B cell (primary cell): Measurements from ENCODE around the gene TGFBR3L. TPM values are rescaled to one million over a fixed set of nuclear protein-coding genes. Genes with fewer than 3 reads are reported as not detected.

Experiments used
- ATAC-seq: fragments of 200-7000 bp; cut with Tn5 transposase; one replicate; pipeline ENCODE4 v1.10.0; 2021; ENCODE audit warnings: low read depth, mild to moderate bottlenecking, moderate number of reproducible peaks, moderate library complexity
- CTCF ChIA-PET: fragments of 350-600 bp; sonication (Branson Sonifier 250); formaldehyde crosslinking; loops from one replicate; lab custom pipeline; 2021; ENCODE audit warnings: antibody characterized with exemption, inconsistent platforms; lab: Charles Lee
- POLR2A ChIA-PET: fragments of 350-600 bp; sonication (Branson Sonifier 250); formaldehyde crosslinking; loops from one replicate; lab custom pipeline; 2021; ENCODE audit warnings: antibody characterized with exemption; lab: Charles Lee
- DNase-seq: peaks from one replicate; pipeline ENCODE4 v3.0.0; 2013
- H2AFZ ChIP-seq: 2 replicates; pipeline ENCODE4 v1.6.1; 2012; ENCODE audit warnings: mild to moderate bottlenecking, low read depth, low read length; ENCODE audit not compliant: insufficient read depth, poor library complexity, severe bottlenecking
- H3K27ac ChIP-seq, 2 donors: 1 replicate in 1 of 2; 2 replicates in 1 of 2; pipeline ENCODE4 v1.5.1; 2012 to 2013; ENCODE audit warnings: low read length in 2 of 2, mild to moderate bottlenecking in 2 of 2, moderate library complexity in 1 of 2
- H3K27me3 ChIP-seq, 4 experiments: fragments of 200-600 bp in 1 of 4; sonication (generic) in 1 of 4; replicated peaks in 1 of 4; 1 replicate in 2 of 4; 2 replicates in 2 of 4; pipeline versions ENCODE4 v1.6.1 to v1.7.0; 2013 to 2016; ENCODE audit warnings: low read length in 3 of 4, mild to moderate bottlenecking in 2 of 4, mixed read lengths in 1 of 4, moderate library complexity in 1 of 4; ENCODE audit not compliant: insufficient read depth in 4 of 4, control insufficient read depth in 3 of 4; ENCODE audit errors: control extremely low read depth in 1 of 4
- H3K36me3 ChIP-seq, 2 experiments: replicated peaks in 1 of 2; 1 replicate in 1 of 2; 2 replicates in 1 of 2; pipeline versions ENCODE4 v1.6.1 to v1.7.1; 2013; ENCODE audit warnings: low read length in 1 of 2; ENCODE audit not compliant: insufficient read depth in 2 of 2, control insufficient read depth in 1 of 2; ENCODE audit errors: control extremely low read depth in 1 of 2, extremely low read depth in 1 of 2
- H3K4me1 ChIP-seq, 2 donors: fragments of 200-600 bp in 1 of 2; sonication (generic) in 1 of 2; 1 replicate in 1 of 2; 2 replicates in 1 of 2; pipeline versions ENCODE4 v1.5.1 to v1.6.1; 2013 to 2017; ENCODE audit warnings: low read length in 2 of 2; ENCODE audit not compliant: control insufficient read depth in 2 of 2, insufficient read depth in 2 of 2
- H3K4me2 ChIP-seq: replicated peaks from 2 replicates; pipeline ENCODE3; 2012; ENCODE audit warnings: mild to moderate bottlenecking, low read depth, low read length; ENCODE audit not compliant: poor library complexity, severe bottlenecking
- H3K4me3 ChIP-seq, 5 experiments: fragments of 200-600 bp in 1 of 5; sonication (generic) in 1 of 5; 1 replicate in 3 of 5; 2 replicates in 2 of 5; pipeline versions ENCODE4 v1.5.1 to v1.7.0; 2011 to 2016; ENCODE audit warnings: low read length in 4 of 5, mild to moderate bottlenecking in 4 of 5, low read depth in 2 of 5, control low read depth in 1 of 5, moderate library complexity in 1 of 5; ENCODE audit not compliant: insufficient read depth in 1 of 5; ENCODE audit errors: control extremely low read depth in 1 of 5, extremely low read depth in 1 of 5
- H3K79me2 ChIP-seq: fragments of 200-600 bp; sonication (generic); one replicate; pipeline ENCODE4 v1.6.0; 2016; ENCODE audit warnings: low read length; ENCODE audit not compliant: control insufficient read depth, insufficient read depth
- H3K9ac ChIP-seq: fragments of 200-600 bp; sonication (generic); 2 replicates; pipeline ENCODE4 v1.6.1; 2017; ENCODE audit warnings: mild to moderate bottlenecking, low read length, moderate library complexity
- H3K9me3 ChIP-seq, 3 donors: one replicate each; pipeline versions ENCODE4 v1.6.1 to v1.7.1; 2013; ENCODE audit warnings: low read length in 2 of 3; ENCODE audit not compliant: control insufficient read depth in 2 of 3, insufficient read depth in 1 of 3; ENCODE audit errors: control extremely low read depth in 1 of 3
- H4K20me1 ChIP-seq: 2 replicates; pipeline ENCODE4 v1.6.0; 2012; ENCODE audit warnings: mild to moderate bottlenecking, low read length; ENCODE audit not compliant: insufficient read depth, control insufficient read depth, poor library complexity, severe bottlenecking
- H3K27ac Mint-ChIP-seq: one replicate; pipeline ENCODE4 v1.8.0; 2021; ENCODE audit warnings: mixed read lengths
- H3K27me3 Mint-ChIP-seq: one replicate; pipeline ENCODE4 v1.8.0; 2021; ENCODE audit warnings: mixed read lengths
- H3K4me1 Mint-ChIP-seq: one replicate; pipeline ENCODE4 v1.8.0; 2021; ENCODE audit warnings: mixed read lengths
- H3K4me3 Mint-ChIP-seq: one replicate; pipeline ENCODE4 v1.8.0; 2021; ENCODE audit warnings: mixed read lengths
- H3K9me3 Mint-ChIP-seq: one replicate; pipeline ENCODE4 v1.8.0; 2022; ENCODE audit warnings: mixed read lengths; ENCODE audit not compliant: insufficient read depth
- EZH2 ChIP-seq: IDR thresholded peaks from 2 replicates; pipeline ENCODE4 v1.6.1; 2012; ENCODE audit warnings: borderline replicate concordance, low read depth, mild to moderate bottlenecking, moderate library complexity, low read length; ENCODE audit not compliant: insufficient read depth, poor library complexity, severe bottlenecking
- WGBS: methylation state at CpG from one replicate; pipeline ENCODE4 v1.1.5; 2013; ENCODE audit warnings: missing lambda C conversion rate; ENCODE audit not compliant: insufficient coverage; 5-methylcytosine and 5-hydroxymethylcytosine counted together
- intact Hi-C: fragments of 100-400 bp; cut with micrococcal nuclease; formaldehyde crosslinking; loops from one replicate; pipeline ENCODE4 v1.10.0; 2022
- polyA minus RNA-seq: library from RNA; depleted of rRNA, polyadenylated mRNA; stranded (reverse); fragments of >200 nt; gene quantifications from 2 replicates; pipeline ENCODE4 v1.2.3, GENCODE V29; 2012
- polyA plus RNA-seq: library from polyadenylated mRNA; depleted of rRNA; stranded (reverse); fragments of >200 nt; gene quantifications from 2 replicates; pipeline ENCODE4 v1.2.3, GENCODE V29; 2012
- total RNA-seq, 2 donors: library from RNA; stranded (reverse); fragments of 120-200 nt in 1 of 2; gene quantifications; 1 replicate in 1 of 2; 2 replicates in 1 of 2; pipeline versions ENCODE4 v1.2.3 to v1.2.4, GENCODE V29; 2013 to 2022
- TF ChIP-seq, protein P1 (sequence below): fragments of 200-600 bp; IDR thresholded peaks from one replicate; pipeline ENCODE4 v1.8.0; 2022; ENCODE audit warnings: antibody characterized with exemption, mild to moderate bottlenecking

Gene TGFBR3L
- total RNA-seq (0.22 TPM in 1 of 2 replicates, not detected in the other), polyA plus RNA-seq (0.21 and 0.22 TPM in 2 replicates), polyA minus RNA-seq (0.29 TPM in 1 of 2 replicates, not detected in the other)
- 0.14 TPM for total RNA-seq (2013)

DNA sequence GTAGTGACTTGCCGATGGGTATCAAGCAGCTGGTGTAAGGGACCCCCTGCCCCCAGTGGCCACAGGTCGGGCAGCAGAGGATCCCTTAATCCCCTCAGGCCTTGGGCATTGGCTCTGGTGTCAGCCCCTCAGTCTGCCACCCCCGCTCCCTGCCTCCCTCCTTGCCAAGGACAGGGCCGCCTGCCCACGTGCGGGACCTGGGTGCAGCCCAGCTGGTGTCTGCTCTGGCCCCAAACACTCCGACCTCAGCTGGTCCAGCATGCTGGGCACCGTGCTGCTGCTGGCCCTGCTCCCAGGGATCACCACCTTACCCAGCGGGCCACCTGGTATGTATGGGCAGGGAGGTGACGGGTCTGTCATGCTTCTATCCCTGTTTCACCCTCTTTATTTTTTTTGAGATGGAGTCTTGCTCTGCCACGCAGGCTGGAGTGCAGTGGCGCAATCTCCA lies at the start of gene TGFBR3L:
Gene TGFBR3L, plus strand, starts transcription at position 233 of the 448 bp plus-strand sequence.
- Mint-ChIP-seq H3K9me3 (no peaks in the 10 kb centered on the region), H3K4me3 (peak within 1 kb of the TSS; percentile 68), H3K27ac (peak within 1 kb of the TSS; percentile 67), H3K27me3 (peaks cover 18% of the 10 kb centered on the region), H3K4me1 (peaks cover 23% of the 10 kb centered on the region)
- peaks cover 0 to 25% (median 0%) of the 10 kb centered on the region in 3 donors for H3K9me3 ChIP-seq
- ChIA-PET CTCF (interaction anchor here (3.7 kb wide), 1 partner anchor 30 kb away, joined by 21 read pairs; the partner anchor contains the start of gene TIMM44), POLR2A (no interaction called here)
- peaks cover 3% of the 10 kb centered on the region for H3K79me2 ChIP-seq
- peaks cover 3 to 26% of the 10 kb centered on the region in 2 experiments for H3K36me3 ChIP-seq
- no peak within 1 kb of the TSS for H3K4me3 ChIP-seq
- peaks cover 40 to 44% of the 10 kb centered on the region in 2 donors for H3K4me1 ChIP-seq
- peaks cover 0 to 45% (median 24%) of the 10 kb centered on the region in 4 experiments for H3K27me3 ChIP-seq
- ATAC-seq (no peak), DNase-seq (no peak)
- H3K27ac ChIP-seq: no peak within 1 kb of the TSS
- intact Hi-C loops: no loop called here
- 87% methylated on average over 9 of the region's 12 CpGs for WGBS
- H4K20me1 ChIP-seq: peaks cover 64% of the 10 kb centered on the region
- TF ChIP-seq, protein P1, sequence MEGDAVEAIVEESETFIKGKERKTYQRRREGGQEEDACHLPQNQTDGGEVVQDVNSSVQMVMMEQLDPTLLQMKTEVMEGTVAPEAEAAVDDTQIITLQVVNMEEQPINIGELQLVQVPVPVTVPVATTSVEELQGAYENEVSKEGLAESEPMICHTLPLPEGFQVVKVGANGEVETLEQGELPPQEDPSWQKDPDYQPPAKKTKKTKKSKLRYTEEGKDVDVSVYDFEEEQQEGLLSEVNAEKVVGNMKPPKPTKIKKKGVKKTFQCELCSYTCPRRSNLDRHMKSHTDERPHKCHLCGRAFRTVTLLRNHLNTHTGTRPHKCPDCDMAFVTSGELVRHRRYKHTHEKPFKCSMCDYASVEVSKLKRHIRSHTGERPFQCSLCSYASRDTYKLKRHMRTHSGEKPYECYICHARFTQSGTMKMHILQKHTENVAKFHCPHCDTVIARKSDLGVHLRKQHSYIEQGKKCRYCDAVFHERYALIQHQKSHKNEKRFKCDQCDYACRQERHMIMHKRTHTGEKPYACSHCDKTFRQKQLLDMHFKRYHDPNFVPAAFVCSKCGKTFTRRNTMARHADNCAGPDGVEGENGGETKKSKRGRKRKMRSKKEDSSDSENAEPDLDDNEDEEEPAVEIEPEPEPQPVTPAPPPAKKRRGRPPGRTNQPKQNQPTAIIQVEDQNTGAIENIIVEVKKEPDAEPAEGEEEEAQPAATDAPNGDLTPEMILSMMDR: no peak
- TF ChIP-seq EZH2: no peak
- peak within 1 kb of the TSS; percentile 87 for H3K4me2 ChIP-seq
- no peak within 1 kb of the TSS for H3K9ac ChIP-seq
- no peak within 1 kb of the TSS for H2AFZ ChIP-seq

DNA sequence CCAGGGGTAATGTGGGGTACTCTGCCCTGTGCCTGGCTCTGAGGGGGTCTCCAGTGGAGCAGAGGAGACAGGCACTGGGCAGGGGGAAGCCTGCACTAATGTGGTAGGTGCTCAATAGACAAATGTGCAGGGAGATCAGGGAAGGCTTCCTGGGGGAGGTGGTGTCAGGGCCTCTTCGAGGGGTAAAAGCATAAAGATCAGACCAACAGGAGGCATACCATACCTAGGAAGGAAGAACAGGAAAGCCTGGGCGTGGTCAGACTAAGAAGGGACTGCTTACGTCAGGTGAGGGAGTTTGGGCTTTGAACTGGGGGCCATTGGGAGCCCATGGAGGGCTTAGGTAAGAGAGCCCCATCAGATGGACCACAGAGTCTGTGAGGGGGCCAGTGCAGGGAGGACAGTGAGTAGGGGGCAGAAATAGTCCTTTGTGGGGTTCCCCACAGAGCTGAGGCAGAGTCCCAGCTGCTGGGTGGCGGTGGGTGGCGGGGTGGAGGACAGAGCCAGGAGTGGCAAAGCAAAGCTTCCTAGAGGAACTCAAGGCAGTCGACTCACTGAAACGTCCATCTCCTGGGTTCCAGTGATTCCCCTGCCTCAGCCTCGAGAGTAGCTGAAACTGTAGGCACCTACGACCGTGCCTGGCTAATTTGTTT lies 49.2 kb upstream of the TGFBR3L start:
- H3K9me3 ChIP-seq: peaks cover 0 to 50% (median 0%) of the 10 kb centered on the region in 3 donors
- H3K9ac ChIP-seq: no peak overlapping the region
- Mint-ChIP-seq H3K4me1 (peaks cover 24% of the 10 kb centered on the region), H3K27me3 (peaks cover 26% of the 10 kb centered on the region), H3K27ac (no peak overlapping the region), H3K4me3 (peak overlapping the region; percentile 18), H3K9me3 (no peaks in the 10 kb centered on the region)
- H3K27ac ChIP-seq: no peak overlapping the region
- no peak for ATAC-seq
- ChIA-PET CTCF (no interaction called here), POLR2A (interaction anchor here (0.7 kb wide), 1 partner anchor 50 kb away, joined by 3 read pairs; no protein-coding TSS in a partner anchor)
- no peaks in the 10 kb centered on the region for H3K79me2 ChIP-seq
- H3K36me3 ChIP-seq: no peaks in the 10 kb centered on the region
- peaks cover 42 to 46% of the 10 kb centered on the region in 2 donors for H3K4me1 ChIP-seq
- H2AFZ ChIP-seq: no peak overlapping the region
- intact Hi-C loops: no loop called here
- no peak for TF ChIP-seq EZH2
- TF ChIP-seq, protein P1: no peak
- peaks cover 0 to 79% (median 29%) of the 10 kb centered on the region in 4 experiments for H3K27me3 ChIP-seq
- peaks cover 6% of the 10 kb centered on the region for H4K20me1 ChIP-seq
- DNase-seq: peak; percentile 31
- H3K4me3 ChIP-seq: no peak overlapping the region
- WGBS: 39% methylated on average over 10 of the region's 10 CpGs
- H3K4me2 ChIP-seq: no peak overlapping the region
